ENCODE data around the gene KIR2DL3. TPM values are rescaled to one million over a fixed set of nuclear protein-coding genes. Genes with fewer than 3 reads are reported as not detected.
"Not testable (repeated sequence)": the region's sequence is repeated elsewhere in the genome, so short reads cannot be mapped to it uniquely, and the experiment has no call there.

The KIR2DL3 gene
- total RNA-seq (not detected), polyA plus RNA-seq (under 1 TPM in 1 of 2 donors, not detected in 1; 0.03 TPM)

DNA sequence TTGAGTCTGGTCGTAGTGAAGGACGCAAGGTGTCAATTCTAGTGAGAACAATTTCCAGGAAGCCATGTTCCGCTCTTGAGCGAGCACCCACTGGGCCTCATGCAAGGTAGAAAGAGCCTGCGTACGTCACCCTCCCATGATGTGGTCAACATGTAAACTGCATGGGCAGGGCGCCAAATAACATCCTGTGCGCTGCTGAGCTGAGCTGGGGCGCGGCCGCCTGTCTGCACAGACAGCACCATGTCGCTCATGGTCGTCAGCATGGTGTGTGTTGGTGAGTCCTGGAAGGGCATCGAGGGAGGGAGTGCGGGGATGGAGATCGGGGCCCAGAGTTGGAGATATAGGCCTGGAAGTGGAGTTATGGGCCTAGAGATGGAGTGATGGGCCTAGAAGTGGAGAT lies at the start of gene KIR2DL3:
TSS of gene KIR2DL3 (plus strand) at position 208 of the 400 bp plus-strand sequence. CDS start at position 241, 33 bp downstream.
- DNase-seq (ENCODE audit: low spot score); H3K9ac ChIP-seq (ENCODE audit: low read depth in 1 of 2, low read length in 2 of 2); H3K27ac ChIP-seq (ENCODE audit: low read depth in 1 of 2, low read length in 2 of 2); H3K36me3 ChIP-seq (ENCODE audit: control insufficient read depth in 4 of 4, insufficient read depth in 3 of 4, low read depth in 1 of 4, low read length in 3 of 4); H3K27me3 ChIP-seq (ENCODE audit: control insufficient read depth in 4 of 4, insufficient read depth in 4 of 4, low read length in 3 of 4); H3K4me1 ChIP-seq (ENCODE audit: control insufficient read depth in 4 of 4, insufficient read depth in 4 of 4, low read length in 3 of 4); H3K9me3 ChIP-seq (ENCODE audit: control insufficient read depth in 4 of 4, low read length in 3 of 4); H3K4me3 ChIP-seq (ENCODE audit: low read depth in 1 of 3, low read length in 3 of 3): not testable (repeated sequence)
- WGBS = 90% methylated on average over 16 of the region's 16 CpGs

GRCh38 chr19:54691582-54692297 lies 46.6 kb upstream of the KIR2DL3 start:
- no peaks in the 10 kb centered on the region for H3K9me3 ChIP-seq (ENCODE audit: control insufficient read depth in 4 of 4, low read length in 3 of 4)
- H3K4me3 ChIP-seq (ENCODE audit: low read depth in 1 of 3, low read length in 3 of 3) = no peak overlapping the region
- peaks cover 0 to 8% (median 2%) of the 10 kb centered on the region in 4 donors for H3K27me3 ChIP-seq (ENCODE audit: control insufficient read depth in 4 of 4, insufficient read depth in 4 of 4, low read length in 3 of 4)
- 70% methylated on average over 9 of the region's 9 CpGs for WGBS
- no peak overlapping the region for H3K9ac ChIP-seq (ENCODE audit: low read depth in 1 of 2, low read length in 2 of 2)
- H3K4me1 ChIP-seq (ENCODE audit: control insufficient read depth in 4 of 4, insufficient read depth in 4 of 4, low read length in 3 of 4) = no peaks in the 10 kb centered on the region
- no peak for DNase-seq (ENCODE audit: low spot score)
- TF ChIP-seq TAF1 (conservative IDR thresholded peaks at IDR 0.05) (no peak), CTCF (IDR thresholded peaks at IDR 0.05; ENCODE audit: low read depth, low read length, missing input control) (no peak), YY1 (IDR thresholded peaks at IDR 0.05) (no peak), ZBTB33 (IDR thresholded peaks at IDR 0.05) (no peak), REST (IDR thresholded peaks at IDR 0.05) (no peak), EGR1 (IDR thresholded peaks at IDR 0.05; ENCODE audit: low read depth in 2 of 2) (no peak), HNF4A (conservative IDR thresholded peaks at IDR 0.05) (no peak)
- no peak overlapping the region for H3K27ac ChIP-seq (ENCODE audit: low read depth in 1 of 2, low read length in 2 of 2)
- no peaks in the 10 kb centered on the region for H3K36me3 ChIP-seq (ENCODE audit: control insufficient read depth in 4 of 4, insufficient read depth in 3 of 4, low read depth in 1 of 4, low read length in 3 of 4)

DNA sequence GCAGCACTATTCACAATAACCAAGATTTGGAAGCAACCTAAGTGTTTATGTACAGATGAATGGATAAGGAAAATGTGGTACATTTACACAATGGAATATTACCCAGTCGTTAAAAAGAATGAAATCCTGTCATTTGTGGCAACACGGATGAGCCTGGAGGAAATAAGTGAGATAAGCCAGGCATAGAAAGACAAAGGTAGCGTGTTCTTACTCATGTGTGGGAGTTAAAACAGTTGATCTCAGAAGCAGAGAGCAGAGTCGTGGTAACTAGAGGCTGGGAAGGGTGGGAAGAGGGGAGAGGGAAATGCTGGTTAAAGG lies 46.1 kb upstream of the KIR2DL3 start:
- H3K27me3 ChIP-seq (ENCODE audit: control insufficient read depth in 4 of 4, insufficient read depth in 4 of 4, low read length in 3 of 4) = peaks cover 0 to 8% (median 2%) of the 10 kb centered on the region in 4 donors
- no peaks in the 10 kb centered on the region for H3K4me1 ChIP-seq (ENCODE audit: control insufficient read depth in 4 of 4, insufficient read depth in 4 of 4, low read length in 3 of 4)
- H3K27ac ChIP-seq (ENCODE audit: low read depth in 1 of 2, low read length in 2 of 2) = no peak overlapping the region
- H3K4me3 ChIP-seq (ENCODE audit: low read depth in 1 of 3, low read length in 3 of 3) = no peak overlapping the region
- no peak overlapping the region for H3K9ac ChIP-seq (ENCODE audit: low read depth in 1 of 2, low read length in 2 of 2)
- WGBS = 56% methylated on average over 4 of the region's 4 CpGs
- H3K36me3 ChIP-seq (ENCODE audit: control insufficient read depth in 4 of 4, insufficient read depth in 3 of 4, low read depth in 1 of 4, low read length in 3 of 4) = no peaks in the 10 kb centered on the region
- H3K9me3 ChIP-seq (ENCODE audit: control insufficient read depth in 4 of 4, low read length in 3 of 4) = no peaks in the 10 kb centered on the region
- no peak for DNase-seq (ENCODE audit: low spot score)
- no peak for TF ChIP-seq ZBTB33 (IDR thresholded peaks at IDR 0.05)
- no peak for TF ChIP-seq EGR1 (IDR thresholded peaks at IDR 0.05; ENCODE audit: low read depth in 2 of 2)
- no peak for TF ChIP-seq HNF4A (conservative IDR thresholded peaks at IDR 0.05)
- TF ChIP-seq CTCF (IDR thresholded peaks at IDR 0.05; ENCODE audit: low read depth, low read length, missing input control) = no peak
- no peak for TF ChIP-seq JUND (IDR thresholded peaks at IDR 0.05)
- TF ChIP-seq REST (IDR thresholded peaks at IDR 0.05) = no peak

Data from liver (tissue), 9 donors.